Mammary epithelial cell (primary cell): ENCODE measurements around the gene C1QL2.

Source experiments
- EZH2 ChIP-seq: IDR thresholded peaks from 2 replicates; pipeline ENCODE4 v1.6.1; 2012; ENCODE audit warnings: low read length, inconsistent platforms, borderline replicate concordance
- TF ChIP-seq, protein P1 (sequence below), 2 donors: IDR thresholded peaks in 1 of 2; conservative IDR thresholded peaks in 1 of 2; 2 replicates each; pipeline ENCODE4 v1.5.1; 2011 to 2012; ENCODE audit warnings: inconsistent platforms in 2 of 2, low read length in 2 of 2, mild to moderate bottlenecking in 2 of 2, control low read depth in 1 of 2, low read depth in 1 of 2; ENCODE audit not compliant: insufficient read depth in 1 of 2; ENCODE audit errors: extremely low read depth in 1 of 2

GRCh38 chr2:119106301-119106897 lies 52.2 kb downstream of the C1QL2 start:
- TF ChIP-seq, protein P1, sequence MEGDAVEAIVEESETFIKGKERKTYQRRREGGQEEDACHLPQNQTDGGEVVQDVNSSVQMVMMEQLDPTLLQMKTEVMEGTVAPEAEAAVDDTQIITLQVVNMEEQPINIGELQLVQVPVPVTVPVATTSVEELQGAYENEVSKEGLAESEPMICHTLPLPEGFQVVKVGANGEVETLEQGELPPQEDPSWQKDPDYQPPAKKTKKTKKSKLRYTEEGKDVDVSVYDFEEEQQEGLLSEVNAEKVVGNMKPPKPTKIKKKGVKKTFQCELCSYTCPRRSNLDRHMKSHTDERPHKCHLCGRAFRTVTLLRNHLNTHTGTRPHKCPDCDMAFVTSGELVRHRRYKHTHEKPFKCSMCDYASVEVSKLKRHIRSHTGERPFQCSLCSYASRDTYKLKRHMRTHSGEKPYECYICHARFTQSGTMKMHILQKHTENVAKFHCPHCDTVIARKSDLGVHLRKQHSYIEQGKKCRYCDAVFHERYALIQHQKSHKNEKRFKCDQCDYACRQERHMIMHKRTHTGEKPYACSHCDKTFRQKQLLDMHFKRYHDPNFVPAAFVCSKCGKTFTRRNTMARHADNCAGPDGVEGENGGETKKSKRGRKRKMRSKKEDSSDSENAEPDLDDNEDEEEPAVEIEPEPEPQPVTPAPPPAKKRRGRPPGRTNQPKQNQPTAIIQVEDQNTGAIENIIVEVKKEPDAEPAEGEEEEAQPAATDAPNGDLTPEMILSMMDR (conservative IDR thresholded peaks at IDR 0.05 in 1 of 2, IDR thresholded peaks at IDR 0.05 in 1 of 2; ENCODE audit: extremely low read depth in 1 of 2, insufficient read depth in 1 of 2, low read depth in 1 of 2, low read length in 2 of 2): no peak
- TF ChIP-seq EZH2: no peak
